ENCODE data around the gene ONECUT1. TPM values are rescaled to one million over a fixed set of nuclear protein-coding genes. Genes with fewer than 3 reads are reported as not detected.

The ONECUT1 gene
- not detected in 2 replicates for total RNA-seq

DNA sequence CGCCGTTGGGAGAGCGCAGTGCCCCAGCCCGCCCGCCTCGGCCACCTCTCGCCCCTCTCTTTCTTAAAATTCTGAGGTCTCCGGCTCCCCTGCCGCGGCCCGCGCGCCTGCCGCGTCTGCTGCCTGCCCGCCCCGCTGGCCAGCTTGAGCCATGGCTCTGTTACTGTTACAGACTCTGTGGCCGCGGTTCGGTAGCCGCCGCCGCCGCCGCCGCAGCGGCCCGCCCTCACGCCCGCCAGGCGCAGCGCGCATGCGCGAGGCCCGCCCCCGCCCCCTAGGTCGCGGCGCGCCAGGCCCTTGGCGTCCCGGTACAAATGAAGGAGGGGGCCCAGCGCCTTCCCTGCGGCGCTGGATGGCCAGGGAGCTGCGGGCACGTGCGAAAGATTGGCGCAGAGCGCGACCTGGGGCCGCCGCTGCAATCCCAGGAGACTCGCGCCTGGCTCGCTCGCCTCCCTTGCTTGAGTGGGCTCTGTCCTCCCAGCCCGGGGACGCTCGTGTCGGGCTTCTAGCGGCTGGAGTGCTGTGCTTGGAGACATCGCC is at the start of gene ONECUT1:
Gene ONECUT1, minus strand, starts transcription at position 168 of the 540 bp plus-strand sequence. CDS start 452 bp downstream, outside the sequence.

Other genes starting within 250 kb of the ONECUT1 start
- 125 and 144 TPM in 2 replicates for gene ARPP19, start 221.3 kb downstream of the ONECUT1 start, total RNA-seq
- gene ATOSA, start 110.9 kb downstream of the ONECUT1 start, total RNA-seq: 14.1 and 16.5 TPM in 2 replicates

Data from mammary microvascular endothelial cell (primary cell).